AG09319 (cell line): ENCODE measurements around the gene WNT16.
"Not testable (repeated sequence)": the region's sequence is repeated elsewhere in the genome, so short reads cannot be mapped to it uniquely, and the experiment has no call there.

Source experiments
- DNase-seq: peaks from one replicate; pipeline ENCODE4 v3.0.0-alpha.2; 2010; ENCODE audit warnings: low read depth; ENCODE audit errors: extremely low read depth
- TF ChIP-seq, protein P1 (sequence below): IDR thresholded peaks from 2 replicates; pipeline ENCODE4 v1.5.1; 2011; ENCODE audit warnings: low read depth, mild to moderate bottlenecking, inconsistent platforms, low read length, moderate library complexity

WNT16 gene

DNA sequence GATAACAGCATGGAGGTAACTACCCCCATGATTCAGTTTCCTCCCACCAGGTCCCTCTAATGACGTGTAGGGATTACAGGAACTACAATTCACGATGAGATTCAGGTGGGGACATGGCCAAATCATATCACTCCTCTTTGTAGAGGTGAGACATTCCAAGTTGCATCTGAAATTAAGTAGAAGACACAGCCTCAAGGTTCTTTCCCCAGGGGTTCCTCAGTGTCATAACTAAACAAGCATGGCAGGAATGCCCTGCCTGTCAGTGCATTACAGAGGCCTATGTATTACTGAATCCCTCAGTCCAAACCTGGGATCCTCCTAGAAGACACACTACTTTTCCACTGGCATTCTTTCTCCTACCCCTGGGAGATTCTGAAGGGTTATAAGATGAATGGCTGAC lies 42.6 kb upstream of the WNT16 start:
- TF ChIP-seq, protein P1, sequence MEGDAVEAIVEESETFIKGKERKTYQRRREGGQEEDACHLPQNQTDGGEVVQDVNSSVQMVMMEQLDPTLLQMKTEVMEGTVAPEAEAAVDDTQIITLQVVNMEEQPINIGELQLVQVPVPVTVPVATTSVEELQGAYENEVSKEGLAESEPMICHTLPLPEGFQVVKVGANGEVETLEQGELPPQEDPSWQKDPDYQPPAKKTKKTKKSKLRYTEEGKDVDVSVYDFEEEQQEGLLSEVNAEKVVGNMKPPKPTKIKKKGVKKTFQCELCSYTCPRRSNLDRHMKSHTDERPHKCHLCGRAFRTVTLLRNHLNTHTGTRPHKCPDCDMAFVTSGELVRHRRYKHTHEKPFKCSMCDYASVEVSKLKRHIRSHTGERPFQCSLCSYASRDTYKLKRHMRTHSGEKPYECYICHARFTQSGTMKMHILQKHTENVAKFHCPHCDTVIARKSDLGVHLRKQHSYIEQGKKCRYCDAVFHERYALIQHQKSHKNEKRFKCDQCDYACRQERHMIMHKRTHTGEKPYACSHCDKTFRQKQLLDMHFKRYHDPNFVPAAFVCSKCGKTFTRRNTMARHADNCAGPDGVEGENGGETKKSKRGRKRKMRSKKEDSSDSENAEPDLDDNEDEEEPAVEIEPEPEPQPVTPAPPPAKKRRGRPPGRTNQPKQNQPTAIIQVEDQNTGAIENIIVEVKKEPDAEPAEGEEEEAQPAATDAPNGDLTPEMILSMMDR: no peak
- DNase-seq: no peak

DNA sequence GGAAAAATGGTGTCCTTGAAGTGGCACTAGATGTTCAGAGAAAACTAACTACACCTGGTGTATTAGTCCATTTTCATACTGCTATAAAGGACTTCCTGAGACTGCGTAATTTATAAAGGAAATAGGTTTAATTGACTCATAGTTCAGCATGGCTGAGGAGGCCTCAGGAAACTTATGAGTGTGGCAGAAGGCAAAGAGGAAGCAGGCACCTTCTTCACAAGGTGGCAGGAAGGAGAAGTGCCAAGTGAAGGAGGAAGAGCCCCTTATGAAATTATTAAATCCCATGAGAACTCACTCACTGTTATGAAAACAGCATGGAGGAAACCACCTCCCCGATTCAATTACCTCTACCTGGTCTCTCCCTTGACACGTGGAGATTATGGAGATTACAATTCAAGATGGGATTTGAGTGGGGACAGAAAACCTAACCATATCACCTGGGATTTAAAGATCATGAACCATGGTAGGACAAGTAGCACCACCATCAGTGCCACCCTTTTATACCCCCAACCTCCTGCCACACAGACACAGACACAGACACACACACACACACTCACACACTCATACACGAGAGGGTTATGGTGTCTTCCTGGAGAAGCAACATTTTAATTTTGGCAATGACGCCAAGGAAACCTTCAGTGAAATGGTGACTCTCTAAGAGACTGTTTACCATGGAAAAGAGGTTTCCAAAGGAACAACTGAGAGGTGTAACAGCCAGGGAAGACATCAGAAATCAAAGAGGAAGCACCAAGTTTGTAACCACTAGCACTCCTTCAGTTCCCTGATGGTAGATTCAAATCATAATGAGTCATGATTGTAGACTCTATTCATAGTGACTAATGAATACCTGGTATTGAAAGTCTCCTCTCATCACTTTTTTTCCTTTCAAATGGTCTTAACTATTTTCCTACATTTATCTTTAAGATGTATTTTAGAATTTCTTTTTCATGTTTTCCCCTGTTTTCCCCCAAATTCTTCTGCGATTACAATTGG lies 41.8 kb upstream of the WNT16 start:
- TF ChIP-seq, protein P1: no peak
- DNase-seq: no peak

DNA sequence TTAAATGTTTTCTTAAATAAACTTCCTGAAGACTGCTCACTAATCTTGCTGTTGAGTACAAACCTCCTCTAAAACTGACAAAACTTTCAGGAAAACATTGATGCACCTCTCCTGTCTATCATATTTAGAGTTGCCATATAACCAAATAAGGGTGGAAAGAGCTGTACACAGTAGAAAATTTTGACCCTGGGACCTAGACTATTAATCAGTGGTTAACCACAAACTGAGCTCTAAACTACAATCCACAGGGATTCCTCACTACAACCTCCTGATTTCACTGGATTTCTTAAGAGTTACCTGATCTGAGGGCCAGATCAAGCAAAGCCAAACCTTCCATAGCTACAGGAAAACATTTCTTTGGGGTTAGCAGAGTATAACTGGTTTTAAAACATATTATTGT lies 39.9 kb upstream of the WNT16 start:
- TF ChIP-seq, protein P1: no peak
- DNase-seq: peak; percentile 43

DNA sequence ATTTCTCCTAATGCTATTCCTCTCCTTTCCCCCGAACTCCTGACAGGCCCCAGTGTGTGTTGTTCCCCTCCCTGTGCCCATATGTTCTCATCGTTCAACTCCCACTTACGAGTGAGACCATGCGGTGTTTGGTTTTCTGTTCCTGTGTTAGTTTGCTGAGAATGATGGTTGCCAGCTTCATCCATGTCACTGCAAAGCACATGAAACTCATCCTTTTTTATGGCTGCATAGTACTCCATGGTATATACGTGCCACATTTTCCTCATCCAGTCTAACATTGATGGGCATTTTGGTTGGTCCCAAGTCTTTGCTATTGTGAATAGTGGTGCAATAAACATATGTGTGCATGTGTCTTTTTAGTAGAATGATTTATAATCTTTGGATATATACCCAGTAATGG lies 38.9 kb upstream of the WNT16 start:
- not testable (repeated sequence) for DNase-seq

DNA sequence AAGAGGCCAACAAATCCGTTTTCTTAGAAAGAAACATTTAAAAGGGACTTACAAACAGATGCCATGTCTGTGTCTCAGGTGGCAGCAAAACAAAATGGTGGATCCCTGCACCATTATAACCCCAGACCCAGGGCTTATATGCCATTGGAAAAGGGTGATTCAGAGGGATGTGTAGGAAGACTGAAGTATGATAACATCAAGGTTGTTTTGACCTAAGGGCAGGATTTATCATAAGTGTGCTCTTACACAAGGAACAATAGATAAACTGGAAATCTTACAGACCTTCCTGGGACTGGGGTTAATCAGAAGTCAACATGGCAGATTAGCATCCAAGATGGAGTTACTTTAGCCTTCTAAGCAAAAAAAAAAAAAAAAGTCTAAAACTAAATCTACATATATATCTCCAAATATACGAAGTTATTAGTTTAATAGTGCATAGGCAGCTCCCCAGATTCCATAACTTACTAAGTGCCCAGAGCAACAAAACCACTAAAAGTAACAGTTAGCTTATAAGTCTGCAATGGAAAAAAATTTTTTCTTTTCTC lies 34.3 kb upstream of the WNT16 start:
- TF ChIP-seq, protein P1: no peak
- DNase-seq: no peak

DNA sequence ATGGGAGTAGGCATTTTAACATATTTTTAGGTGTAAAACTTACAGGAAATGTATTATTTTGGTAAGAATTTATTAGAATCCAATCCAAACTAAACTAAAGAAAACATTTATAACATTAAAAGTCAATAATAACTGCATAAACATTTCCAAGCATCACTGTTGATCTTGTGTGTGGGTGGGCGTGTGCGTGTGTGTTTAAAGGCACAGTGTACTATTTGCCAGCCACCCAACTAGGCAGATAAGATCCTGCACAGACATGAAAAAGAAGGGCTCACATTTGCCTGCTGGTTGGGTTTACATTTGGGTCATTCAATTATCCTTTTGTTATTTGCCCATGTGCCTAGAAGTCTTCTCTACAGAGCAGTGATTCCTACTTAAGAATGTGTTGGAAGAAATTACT lies 31.0 kb upstream of the WNT16 start:
- TF ChIP-seq, protein P1: no peak
- DNase-seq: no peak

DNA sequence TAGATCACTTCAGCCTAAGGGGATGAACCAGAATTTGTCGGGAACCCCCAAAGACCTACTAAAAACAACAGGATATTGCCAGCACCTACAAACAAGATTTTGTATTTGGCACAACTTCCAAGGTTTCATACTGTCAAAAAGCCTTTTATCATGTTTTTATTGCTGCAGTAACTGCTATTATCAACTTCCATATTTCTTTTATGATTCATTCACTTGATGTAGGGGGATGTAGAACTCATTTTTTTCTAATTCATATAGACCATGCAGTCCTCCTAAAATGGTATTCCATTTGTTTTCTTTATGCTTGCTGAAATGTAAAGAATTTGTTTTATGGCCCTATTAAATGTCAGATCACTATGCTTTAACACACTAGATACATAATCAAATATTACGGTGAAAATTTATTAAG lies 30.0 kb upstream of the WNT16 start:
- DNase-seq: no peak
- TF ChIP-seq, protein P1: no peak
